OCI-LY3 (cell line): ENCODE results near the gene P2RX4.

ENCODE experiments used
- CTCF ChIP-seq: fragments of 200-600, 300-600 bp; sonication (generic); IDR thresholded peaks from 2 replicates; pipeline ENCODE4 v1.5.1; 2014; ENCODE audit warnings: antibody characterized with exemption, low read length, low read depth
- EZH2phosphoT487 ChIP-seq: fragments of 200-600 bp; shearing (Covaris generic); IDR thresholded peaks from 2 replicates; pipeline ENCODE4 v1.6.1; 2018; ENCODE audit warnings: antibody characterized with exemption, mixed run types, low read depth

DNA sequence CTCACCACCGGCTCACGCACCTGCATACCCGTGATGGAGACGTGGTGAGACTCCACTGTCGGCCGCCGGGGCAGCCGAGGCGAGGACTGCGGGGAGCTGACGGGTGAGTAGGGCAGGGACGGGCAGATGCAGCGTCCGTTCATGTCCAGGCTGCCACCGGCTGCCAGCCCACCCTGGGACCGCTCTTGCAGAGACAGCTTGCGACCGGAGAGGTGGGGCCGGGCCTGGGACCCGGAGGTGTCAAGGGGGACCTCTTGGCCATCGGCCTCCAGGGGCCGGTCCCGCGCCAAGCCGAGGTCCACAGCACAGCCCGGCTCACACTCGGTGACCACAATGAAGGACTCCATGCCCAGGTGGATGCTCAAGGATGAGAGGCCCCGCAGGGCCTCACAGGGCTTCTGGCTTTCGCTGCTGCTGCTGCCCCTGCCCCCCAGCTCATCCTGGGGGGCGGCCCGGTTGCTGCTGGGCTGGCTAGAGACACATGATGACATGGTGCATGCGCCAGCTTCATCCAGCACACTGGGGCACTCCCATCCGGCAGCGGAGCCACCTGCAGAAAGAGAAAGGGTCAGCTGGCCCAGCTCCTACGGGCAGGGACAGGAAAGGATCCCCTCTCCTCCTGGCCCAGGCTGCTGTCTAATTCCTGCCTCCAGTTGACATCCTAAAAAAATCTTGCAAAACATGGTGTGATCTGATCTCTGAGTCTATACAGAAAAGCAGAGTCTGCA, 64.3 kb downstream of the P2RX4 start:
- no peak for TF ChIP-seq CTCF
- no peak for TF ChIP-seq EZH2phosphoT487
